Left renal pelvis (tissue), 4 donors: ENCODE results near the gene GABBR2. TPM values are rescaled to one million over a fixed set of nuclear protein-coding genes. Genes with fewer than 3 reads are reported as not detected.

ENCODE experiments used
- DNase-seq, 4 donors: peaks; one replicate each; pipeline ENCODE4 v3.0.0-alpha.2; 2013; ENCODE audit warnings: low read depth in 4 of 4, low spot score in 3 of 4
- polyA plus RNA-seq, 4 donors: library from polyadenylated mRNA; unstranded; fragments of 120-200 nt; gene quantifications; one replicate each; pipeline ENCODE4 v1.2.1, GENCODE V29; 2013; ENCODE audit not compliant: insufficient read length in 4 of 4

The GABBR2 gene
- polyA plus RNA-seq, 4 donors, result 4.0 to 14.3 (median 5.1) TPM

DNA sequence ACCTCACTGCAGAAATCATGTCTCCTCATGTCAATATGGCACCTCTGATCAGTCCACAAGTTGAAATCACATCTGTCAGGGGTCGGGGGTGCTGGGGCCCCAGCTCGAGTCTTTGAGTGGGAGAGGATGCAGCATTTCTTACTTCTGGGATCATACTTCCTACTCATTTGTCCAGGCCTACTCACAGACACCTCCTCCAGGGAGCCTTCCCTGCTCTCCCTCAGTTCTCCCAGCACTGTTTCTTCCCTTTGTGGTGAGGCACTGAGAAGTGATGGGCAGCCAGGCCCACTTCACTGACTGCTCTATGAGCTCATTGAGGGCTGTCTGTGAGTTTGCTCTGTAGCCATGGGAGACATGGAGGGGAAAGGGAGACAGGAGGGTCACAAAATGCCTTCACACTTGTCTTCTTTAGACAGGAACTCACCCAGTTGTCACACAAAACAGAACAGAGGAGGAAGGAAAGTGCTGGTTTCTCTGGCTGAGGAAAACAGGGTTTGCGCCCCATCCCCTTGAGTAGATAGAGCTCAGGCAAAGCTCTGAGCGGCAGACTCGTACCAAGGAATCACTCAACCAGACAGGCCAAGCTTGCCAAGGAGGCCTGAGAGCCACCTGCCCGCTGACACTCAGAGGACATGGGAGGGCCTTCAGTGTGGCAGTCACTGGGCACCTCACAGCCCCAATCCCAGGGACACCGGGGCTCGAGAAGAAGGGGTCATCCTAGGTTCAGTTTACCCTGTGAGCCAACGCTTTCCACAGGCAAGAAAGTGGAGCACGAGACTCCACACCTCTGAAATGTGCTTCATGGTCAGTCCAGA, 152.9 kb downstream of the GABBR2 start:
- no peak for DNase-seq

DNA sequence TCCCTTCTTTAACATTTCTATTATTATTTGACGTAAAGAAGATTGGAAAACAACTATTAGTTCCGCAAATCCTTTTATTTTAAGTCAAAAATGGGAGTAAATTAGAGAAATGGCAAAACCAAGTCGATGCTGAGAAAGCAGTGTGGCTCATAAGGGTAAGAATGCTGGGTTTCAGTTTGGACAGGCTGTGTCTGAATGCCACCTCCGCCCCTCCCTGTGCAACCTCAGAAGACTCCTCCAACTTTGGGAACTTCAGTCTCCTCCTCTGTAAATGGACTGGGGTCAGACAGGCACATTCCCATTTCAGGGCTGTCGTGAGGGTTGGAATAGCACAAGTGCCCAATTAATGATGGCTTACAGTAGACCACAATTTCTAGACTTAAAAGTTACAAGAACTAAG, 154.0 kb downstream of the GABBR2 start:
- no peak for DNase-seq

DNA sequence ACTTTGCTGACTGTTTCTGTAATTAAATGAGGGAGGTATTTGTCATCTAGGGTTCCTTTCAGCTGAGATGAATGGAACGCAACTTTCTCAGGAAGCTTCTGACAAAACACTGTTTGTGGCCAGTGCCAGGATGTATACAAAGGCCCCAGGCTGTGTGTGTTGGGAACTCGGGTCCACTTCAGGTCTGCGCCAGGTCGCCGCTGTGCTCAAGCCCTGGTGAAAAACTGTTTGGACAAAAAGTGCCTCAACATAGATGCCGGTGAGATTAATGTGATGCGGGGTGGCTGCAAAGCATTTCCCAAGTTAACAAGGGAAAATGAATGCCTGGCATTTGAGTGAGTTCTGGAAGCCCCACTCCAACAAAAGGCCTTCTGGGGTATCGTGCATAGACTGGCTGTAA, 156.4 kb downstream of the GABBR2 start:
- no peak for DNase-seq

DNA sequence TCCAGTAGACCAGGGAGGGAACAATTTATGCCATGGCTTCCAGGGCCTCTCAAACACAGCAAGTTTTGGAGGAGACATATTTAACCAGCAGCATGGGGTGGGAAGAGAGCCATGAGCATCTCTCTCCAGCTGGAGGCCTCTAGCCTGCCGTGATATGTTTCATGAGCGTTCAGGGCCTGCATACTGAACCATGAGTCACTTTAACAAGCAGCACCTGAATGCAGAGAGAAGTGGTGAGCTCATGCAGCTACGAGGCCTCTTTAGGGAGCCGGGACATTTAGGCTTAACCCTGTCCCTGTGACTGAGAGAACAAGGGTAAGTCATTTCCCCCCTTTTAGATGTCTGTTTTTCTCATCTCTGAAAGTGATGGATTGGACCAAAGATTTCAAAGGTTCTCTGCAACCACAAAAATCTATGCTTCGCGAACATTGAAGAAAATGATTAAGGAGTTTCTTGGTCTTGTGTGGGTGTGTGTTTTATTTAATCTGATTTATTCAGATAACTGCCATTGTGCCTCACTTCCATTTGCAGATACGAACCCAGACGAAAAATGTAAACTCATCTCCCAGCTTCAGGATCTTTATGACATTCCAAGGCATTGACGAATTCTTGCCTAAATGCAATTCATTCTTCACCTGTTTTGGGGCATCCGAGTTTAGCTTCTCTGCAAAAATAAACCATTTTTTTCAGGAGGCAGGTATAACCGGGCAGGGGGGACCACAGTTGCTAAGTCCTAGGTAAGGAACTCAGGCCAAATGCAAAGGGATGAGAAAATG, 157.0 kb downstream of the GABBR2 start:
- DNase-seq, result no peak

DNA sequence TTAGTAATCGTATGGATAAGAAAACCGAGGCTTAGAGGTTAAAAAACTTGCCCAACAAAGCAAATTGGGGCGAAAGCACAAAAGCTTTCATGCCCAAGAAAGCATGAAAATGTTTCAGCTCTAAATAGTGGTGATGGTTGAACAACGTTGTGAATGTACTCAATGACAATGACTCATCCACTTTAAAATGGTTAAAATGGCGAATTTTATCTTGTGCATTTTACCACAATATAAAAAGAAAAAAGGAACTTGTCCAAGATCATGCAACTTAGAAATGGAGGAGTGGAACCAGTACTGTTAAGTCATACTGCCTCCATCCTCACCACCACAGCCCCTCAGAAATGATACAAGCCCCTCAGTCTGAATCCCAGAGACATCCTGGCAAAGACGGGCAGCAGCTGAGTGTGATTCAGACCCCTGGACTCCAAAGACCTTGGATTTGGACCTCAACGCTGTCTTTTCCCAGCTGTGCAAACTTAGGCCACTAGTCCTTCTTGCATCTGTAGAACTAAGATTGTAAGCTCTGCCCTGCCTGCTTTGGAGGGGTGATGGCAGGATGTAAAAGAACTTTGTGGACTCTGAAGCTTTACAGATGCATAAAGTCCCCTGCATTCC, 158.4 kb downstream of the GABBR2 start:
- DNase-seq, result no peak

DNA sequence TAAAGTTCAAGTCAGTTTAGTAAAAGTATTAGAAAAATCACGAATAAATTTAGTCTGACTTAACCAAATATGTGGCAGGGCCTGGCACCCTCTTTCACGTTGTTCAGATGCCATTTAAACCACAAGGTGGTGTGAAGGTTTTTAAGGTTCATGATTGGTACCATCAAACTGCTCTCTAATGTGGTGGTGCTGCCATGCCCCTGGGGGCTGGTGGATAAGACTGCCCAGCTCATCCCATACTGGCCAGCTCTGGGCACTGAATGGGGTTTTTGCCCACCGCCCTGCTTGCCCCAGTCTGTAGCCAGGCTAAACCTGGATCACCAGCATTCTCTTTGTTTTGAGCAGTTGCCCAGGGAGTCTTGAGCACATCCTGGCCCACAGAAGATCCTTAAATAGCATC, 159.3 kb downstream of the GABBR2 start:
- no peak for DNase-seq

DNA sequence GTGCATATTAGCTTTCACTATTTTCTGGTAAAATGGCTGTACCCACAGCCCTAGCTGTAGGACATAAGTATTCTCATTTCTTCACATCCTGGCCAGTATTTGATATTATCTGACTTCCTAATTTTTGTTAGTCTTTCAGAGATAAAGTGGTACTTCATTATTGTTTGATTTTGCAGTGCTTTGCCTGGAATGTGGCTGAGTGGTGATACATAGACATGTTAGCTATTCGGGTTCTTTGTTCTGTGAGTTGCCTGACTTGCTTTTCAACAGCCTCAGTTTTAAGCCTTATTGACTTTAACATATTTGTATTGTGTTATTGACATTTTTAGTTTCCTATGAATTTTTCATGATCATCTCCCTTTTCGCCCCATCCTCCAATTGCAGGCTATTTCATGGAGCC, 161.1 kb downstream of the GABBR2 start:
- DNase-seq, result no peak

DNA sequence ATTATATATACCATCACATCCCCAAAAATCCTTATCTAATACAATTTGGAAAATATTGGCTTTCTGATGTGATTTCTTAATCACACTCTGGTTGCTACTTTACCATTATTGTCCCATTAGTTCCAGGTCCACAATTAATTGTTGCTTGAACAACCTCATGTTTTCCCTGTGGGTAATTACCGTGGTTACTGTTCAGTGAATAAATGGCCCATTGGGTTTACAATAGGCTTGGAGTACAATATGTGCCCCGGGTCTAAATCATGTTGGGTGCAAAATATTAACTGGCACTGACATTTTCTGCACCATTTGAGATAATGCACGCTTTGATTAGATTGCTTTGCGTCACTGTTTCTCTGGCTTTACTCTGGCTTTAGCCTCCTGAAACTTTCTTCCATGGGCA, 163.7 kb downstream of the GABBR2 start:
- no peak for DNase-seq

DNA sequence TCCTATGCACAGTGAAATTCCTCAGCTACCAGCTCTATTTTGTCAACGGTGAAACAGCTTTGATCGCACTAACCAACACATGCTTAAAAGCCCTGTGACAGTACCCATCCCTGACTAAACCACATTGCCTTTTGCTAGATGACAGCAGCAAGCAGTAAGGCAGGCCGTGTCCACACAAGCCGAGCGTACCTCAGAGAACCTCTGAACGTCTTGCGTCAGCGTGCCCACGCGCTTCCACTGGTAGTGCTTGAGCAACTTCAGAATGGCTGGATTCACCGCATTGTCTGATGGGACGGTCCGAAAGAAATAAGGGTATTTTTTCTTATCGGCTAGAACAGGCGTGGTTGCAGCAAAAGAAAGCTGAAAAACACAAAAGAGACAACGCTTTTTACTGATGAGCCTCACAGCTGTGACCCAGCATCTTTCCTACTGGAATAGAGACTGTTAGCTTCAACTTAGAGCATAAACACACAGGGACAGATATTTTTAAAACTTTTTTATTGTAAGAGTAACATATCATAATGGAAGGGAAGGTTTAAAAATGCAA, 167.0 kb downstream of the GABBR2 start:
- no peak for DNase-seq

DNA sequence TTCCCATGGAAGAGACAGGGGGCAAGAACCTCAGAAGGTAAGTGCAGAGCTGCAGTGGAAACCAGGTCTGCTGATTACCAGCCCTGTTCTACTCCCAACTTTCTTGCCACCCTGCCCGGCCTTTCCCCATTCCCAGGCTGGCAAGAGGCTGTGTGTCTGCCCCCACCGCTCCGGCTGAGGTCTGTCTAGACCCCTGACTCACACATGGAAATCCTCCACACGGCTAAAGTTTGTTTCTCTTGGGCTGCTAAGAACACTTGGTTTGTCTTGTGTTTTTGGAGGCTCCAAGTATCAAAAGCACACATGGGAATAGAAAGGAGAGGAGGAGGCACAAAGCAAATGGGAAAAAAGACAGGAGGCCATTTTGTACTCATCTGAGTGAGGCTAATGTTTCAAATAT, 168.3 kb downstream of the GABBR2 start:
- no peak for DNase-seq

DNA sequence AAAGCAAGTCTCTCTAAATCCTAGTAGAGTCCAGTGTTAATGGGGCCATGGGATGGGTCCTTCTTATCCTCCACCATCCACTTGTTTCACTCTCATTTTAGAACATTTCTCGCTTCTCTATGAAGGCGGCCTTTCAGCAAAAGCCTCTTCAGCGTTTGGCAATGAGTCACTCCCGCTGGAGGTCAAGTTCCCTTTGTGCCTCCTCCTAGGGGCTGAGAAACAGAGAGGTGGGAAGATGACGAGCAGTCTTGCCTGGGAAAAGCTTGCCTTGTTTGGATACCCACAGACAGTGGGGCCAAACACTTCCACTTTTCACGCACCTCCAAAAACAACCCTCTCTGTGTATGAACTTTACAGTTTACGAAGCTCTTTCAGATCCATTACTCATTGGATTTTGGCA, 168.8 kb downstream of the GABBR2 start:
- DNase-seq, result no peak

DNA sequence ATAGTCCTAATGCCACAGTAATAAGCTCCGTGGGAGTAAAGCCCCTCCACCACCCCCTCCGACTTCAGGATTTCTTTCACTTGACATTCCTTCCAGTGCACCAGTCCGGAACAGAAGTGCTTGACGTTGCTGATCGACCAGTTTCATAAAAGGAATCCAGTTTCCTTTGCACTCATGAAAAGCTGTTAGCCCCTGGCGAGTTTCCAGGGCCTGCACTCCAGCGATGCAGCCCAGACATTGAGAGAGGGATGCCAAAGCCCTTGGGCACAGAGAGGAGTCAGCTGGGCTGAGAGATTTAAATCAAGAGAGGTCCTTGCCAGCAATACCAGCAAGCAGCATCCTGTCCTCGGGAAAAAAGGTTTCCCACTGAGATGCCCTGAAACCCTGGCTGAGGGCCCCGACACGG, 170.1 kb downstream of the GABBR2 start:
- DNase-seq, result no peak

DNA sequence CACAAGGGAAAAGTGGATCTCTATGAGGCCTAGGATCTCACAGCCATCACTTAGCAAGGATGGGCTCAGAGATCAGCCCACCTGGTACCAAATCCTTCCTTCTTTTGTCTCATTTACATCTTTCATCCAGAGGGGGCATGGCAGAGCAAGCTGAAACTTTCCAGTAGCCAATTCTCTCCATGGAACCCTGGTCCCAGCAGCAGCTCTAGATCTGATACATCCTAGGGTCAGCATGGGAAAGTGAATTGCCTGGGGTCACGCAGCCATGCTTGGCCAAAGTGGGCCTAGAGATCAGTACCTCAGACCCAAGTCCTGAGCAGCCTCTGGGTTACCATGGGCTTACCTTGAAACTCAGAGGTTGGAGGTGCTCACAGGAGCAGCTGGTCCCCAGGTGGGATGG, 170.5 kb downstream of the GABBR2 start:
- DNase-seq, result no peak

DNA sequence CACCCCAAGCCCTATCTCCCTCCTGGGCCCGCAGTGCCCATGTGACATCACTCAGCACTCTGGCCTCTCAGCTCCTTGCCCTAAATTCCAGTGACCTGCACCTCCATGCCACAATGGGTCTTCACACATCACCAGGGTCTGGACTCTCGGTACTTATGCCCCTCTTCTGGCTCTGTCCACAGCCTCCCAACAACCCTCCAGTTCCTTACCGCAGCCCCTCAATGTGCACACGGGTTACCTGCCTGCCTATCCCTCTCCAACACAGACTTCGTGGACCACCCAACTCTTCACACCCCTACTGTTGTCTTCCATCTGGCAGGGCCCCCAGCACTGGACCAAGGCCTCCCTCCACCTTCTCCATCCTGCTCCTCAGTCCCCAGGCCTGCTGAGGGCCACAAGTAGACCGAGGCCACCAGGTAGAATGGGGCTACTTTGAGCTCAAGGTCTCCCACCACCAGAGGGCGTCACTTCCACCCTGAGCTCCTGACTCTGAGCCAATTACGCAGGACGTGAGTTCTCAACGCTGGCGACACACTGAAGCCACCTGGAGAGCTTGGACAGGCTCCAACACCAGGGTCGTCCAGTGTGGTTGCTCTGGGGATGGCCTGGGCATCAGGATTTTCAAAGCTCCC, 172.1 kb downstream of the GABBR2 start:
- no peak for DNase-seq

DNA sequence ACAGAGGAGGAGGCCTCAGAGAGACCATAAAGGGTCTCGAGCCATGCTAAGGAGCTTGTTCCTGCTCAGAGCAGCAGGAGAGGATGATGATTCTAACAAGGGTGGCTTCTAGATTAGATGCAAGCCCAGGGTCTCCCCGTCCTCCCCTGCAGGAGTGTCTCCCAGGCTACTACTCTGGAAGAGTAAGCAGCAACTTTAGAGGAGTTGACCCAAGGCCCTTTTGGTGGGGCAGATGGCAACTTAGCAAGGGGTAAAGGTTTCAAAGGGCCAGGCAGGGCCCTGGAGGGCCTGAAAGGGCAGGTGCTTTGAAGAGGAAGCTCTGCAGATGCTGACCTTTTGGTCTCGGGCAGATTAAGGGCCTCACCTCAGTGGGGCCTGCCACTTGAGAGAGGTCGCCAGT, 174.9 kb downstream of the GABBR2 start:
- no peak for DNase-seq

DNA sequence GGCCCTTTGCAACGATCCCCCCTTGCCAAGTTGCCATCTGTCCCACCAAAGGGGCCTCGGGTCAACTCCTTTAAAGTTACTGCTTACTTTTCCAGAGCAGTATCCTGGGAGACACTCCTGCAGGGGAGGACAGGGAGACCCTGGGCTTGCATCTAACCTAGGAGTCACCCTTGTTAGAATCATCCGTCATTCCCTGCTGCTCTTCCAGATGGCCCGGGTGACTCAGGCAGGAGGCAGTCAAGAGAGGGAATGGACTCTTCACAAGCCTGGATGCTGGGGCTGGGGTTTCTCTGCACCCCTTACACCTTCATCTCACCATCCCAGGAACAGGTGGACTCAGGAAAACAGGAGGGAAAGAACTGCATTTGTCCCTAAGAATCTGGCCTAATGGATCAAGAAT, 175.6 kb downstream of the GABBR2 start:
- no peak for DNase-seq

DNA sequence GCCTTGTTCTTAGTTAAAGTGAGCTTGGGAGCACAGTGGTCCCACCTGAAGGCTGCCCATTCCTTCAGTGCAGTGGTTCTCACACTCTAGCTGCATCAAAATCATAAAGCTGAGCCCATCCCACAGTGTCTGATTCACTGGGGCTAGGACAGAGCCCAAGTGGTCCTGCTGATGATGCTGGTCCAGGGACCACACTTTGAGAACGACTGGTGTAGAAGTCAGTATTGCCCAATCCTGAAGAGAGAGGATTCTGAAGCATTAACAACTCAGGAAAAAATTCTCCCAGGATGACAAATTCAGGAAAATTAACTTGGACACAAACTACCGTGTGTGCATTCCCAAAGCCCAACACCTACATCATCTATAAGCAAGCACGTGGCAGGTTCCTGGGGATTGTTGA, 176.2 kb downstream of the GABBR2 start:
- DNase-seq, result no peak

DNA sequence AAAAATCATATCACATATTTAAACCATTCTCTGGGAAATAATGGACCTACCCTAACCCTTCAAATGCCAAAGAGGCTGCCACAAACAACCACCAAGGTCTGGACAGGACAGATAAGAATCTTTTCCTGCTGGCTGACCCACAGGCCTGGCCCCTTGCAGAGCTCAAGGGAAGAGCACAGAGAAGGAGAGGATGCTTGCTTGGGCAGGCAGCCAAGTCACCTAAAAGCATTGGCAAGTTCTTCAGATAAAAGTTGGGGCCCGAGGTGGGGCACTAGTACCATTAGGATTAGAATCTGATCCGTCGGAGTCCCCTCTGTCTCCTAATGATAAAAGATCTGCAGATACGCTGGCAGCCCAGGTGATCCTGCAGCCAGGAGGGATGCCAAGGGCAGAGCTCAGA, 176.6 kb downstream of the GABBR2 start:
- DNase-seq, result no peak

DNA sequence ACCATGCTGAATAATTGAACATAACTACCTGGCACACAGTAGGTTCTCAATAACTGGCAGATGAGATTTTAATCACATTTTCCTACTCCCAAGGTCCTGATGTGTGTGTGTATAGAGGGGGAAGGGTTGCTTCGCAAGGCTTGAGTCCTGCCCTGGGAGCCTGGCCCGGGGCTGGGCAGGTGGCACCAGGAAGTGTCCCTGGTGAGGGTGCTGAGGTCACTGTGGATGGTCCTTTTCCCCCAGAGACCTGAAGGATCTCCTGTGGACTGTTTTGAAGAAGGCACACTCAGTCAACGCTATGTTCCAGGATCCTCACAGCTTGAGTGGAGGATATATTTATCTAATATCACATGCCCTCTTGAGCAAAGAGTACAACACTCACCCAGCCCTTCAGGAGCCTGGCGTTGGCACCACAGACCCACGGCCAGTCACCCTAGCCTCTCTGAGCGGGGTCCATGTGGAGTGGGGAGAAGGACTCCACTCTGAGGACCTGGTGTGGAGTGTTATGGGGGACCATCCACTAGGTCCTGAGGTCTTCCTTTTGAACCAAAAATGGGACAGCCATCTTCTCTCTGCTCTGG, 177.8 kb downstream of the GABBR2 start:
- no peak for DNase-seq

DNA sequence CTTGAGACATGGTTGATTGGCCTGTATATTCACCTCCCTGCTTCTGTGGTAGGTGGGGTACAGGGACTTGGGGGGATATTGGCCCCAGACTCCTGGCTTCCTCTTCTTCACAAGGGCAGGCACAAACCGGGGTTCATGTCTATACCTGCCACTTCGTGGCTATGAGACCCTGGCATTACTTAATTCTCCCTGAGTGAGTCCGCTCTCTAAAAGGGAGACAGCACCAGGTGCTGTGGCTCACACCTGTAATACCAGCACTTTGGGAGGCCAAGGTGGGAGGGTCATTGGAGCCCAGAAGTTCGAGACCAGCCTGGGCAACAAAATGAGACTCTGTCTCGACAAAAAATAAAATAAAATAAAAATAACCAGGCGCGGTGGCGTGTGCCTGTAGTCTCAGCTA, 178.5 kb downstream of the GABBR2 start:
- no peak for DNase-seq

DNA sequence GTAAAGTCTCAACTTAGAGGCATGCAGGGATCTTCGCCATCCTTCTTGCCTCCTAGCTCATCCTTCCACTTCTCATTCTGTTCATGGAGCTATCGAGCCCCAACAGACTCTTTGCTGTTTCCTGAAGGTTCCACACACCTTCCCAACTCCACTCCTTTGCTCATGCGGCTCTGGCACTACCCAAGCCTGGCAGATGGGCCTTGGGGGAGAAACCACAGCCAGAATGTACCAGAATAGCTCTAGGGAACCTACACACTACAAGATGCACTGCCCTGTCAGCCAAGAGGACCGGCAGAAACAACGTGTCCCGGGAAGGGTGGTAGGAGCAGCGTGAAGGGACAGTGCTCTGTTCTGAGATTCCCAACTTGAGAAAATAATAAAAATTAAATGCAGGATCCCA, 178.9 kb downstream of the GABBR2 start:
- no peak for DNase-seq
